HG03354 (cell line): ENCODE results near the gene TLR3.
"Not testable (repeated sequence)": the region's sequence is repeated elsewhere in the genome, so short reads cannot be mapped to it uniquely, and the experiment has no call there.

Source experiments
- ATAC-seq: cut with Tn5 transposase; IDR thresholded peaks from one replicate; pipeline ENCODE4 v1.9.1; 2021; ENCODE audit warnings: mild to moderate bottlenecking; ENCODE audit not compliant: unreplicated experiment, poor library complexity, severe bottlenecking

Gene TLR3

GRCh38 chr4:186039697-186040096 is 29.3 kb upstream of the TLR3 start:
- no peak for ATAC-seq

- no peak for ATAC-seq
Measured at GRCh38 chr4:186040316-186040715, 28.6 kb upstream of the TLR3 start.

- not testable (repeated sequence) for ATAC-seq
Measured at GRCh38 chr4:186047501-186047900, 21.5 kb upstream of the TLR3 start.

GRCh38 chr4:186050135-186050534 is 18.8 kb upstream of the TLR3 start:
- ATAC-seq = not testable (repeated sequence)

GRCh38 chr4:186051096-186051495 is 17.9 kb upstream of the TLR3 start:
- no peak for ATAC-seq

GRCh38 chr4:186058253-186058979 is 10.5 kb upstream of the TLR3 start:
- peak; percentile 100 for ATAC-seq

GRCh38 chr4:186058980-186059316 is 10.0 kb upstream of the TLR3 start:
- ATAC-seq = no peak

- no peak for ATAC-seq
Measured at GRCh38 chr4:186061921-186062320, 7.0 kb upstream of the TLR3 start.

- ATAC-seq = peak; percentile 90
Measured at GRCh38 chr4:186067757-186068385, 1.1 kb upstream of the TLR3 start.

- ATAC-seq = no peak
Measured at GRCh38 chr4:186069729-186070128, 773 bp downstream of the TLR3 start.

- ATAC-seq = no peak
Measured at GRCh38 chr4:186072516-186072915, 3.6 kb downstream of the TLR3 start.

- ATAC-seq = no peak
Measured at GRCh38 chr4:186074189-186074588, 5.2 kb downstream of the TLR3 start.

- ATAC-seq = no peak
Measured at GRCh38 chr4:186078981-186079638, 10.2 kb downstream of the TLR3 start.

GRCh38 chr4:186079694-186080093 is 10.7 kb downstream of the TLR3 start:
- no peak for ATAC-seq

GRCh38 chr4:186081202-186081807 is 12.3 kb downstream of the TLR3 start:
- ATAC-seq = no peak

GRCh38 chr4:186082221-186082620 is 13.3 kb downstream of the TLR3 start:
- ATAC-seq = no peak

- no peak for ATAC-seq
Measured at GRCh38 chr4:186088523-186088922, 19.6 kb downstream of the TLR3 start.

- no peak for ATAC-seq
Measured at GRCh38 chr4:186092296-186092695, 23.3 kb downstream of the TLR3 start.

GRCh38 chr4:186095406-186095805 is 26.4 kb downstream of the TLR3 start:
- no peak for ATAC-seq

GRCh38 chr4:186096681-186097165 is 27.8 kb downstream of the TLR3 start:
- no peak for ATAC-seq

GRCh38 chr4:186097386-186097785 is 28.4 kb downstream of the TLR3 start:
- no peak for ATAC-seq
